GM21717 (cell line): ENCODE measurements around the gene CDH26.

Experiments used
- ATAC-seq: cut with Tn5 transposase; IDR thresholded peaks from one replicate; pipeline ENCODE4 v1.9.1; 2021; ENCODE audit warnings: mild to moderate bottlenecking, moderate library complexity; ENCODE audit not compliant: unreplicated experiment

The CDH26 gene

DNA sequence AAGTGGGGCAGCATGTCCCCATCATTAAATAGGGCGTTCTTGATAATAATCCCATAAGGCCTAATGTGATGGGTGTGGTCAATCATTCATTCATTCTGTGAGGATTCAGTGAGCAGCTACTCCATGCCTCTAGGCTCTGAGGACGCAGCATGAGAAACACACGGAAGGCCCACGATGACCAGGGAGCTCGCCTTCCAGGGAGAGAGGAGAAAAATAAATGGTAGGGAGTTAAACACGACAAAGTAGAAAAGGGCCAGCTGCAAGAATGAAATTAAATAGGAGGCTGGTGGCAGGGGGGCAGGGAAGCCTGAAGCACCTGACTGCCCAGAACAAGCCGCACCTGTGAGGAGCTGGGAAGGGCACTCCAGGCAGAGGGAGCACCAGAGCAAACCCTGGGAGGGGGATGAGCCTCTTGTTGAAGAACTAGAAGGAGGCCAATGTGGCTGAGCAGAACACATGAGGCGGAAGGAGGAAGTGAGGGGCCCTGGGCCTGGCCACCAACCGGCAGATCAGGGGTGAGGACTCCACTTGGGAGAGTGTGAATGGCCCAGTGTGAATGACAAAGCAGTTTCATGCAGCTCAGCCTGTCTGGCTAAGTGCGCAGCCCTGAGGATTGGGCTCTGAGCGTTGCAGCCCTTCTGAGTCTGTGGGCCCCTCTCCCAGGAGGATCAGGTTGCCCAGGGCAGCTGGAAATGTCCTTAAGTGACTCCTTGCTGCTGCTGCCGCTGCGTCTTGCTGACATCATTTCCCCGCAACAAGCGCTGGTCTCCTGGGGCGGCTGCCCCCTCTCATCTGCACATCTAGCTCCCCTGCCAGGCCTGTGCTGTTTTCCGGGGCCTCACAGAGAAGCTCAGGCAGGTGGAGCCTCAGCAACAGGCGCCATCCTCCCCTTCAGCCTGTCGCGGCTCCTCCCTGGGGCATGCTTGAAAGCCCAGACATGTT is 99.9 kb downstream of the CDH26 start:
- ATAC-seq: no peak

DNA sequence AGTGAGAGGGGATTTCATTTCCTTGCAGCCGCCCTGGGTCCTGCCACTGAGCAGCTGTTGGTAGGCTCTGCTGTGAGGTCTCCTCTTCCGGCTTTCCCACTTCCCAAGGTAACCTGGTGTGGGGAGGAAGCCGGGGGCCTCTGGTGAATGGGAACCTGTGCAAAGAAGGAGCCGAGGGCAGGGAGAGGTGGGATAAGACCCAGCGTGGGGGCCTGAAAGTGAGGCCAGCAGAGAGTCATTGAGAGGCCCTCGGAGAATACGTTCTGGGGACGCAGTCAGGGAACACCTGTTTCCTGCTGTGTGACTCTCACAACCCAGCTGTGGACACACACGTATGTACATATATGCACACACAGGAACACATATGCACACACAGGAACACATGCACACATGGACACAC is 100.7 kb downstream of the CDH26 start:
- ATAC-seq: no peak

DNA sequence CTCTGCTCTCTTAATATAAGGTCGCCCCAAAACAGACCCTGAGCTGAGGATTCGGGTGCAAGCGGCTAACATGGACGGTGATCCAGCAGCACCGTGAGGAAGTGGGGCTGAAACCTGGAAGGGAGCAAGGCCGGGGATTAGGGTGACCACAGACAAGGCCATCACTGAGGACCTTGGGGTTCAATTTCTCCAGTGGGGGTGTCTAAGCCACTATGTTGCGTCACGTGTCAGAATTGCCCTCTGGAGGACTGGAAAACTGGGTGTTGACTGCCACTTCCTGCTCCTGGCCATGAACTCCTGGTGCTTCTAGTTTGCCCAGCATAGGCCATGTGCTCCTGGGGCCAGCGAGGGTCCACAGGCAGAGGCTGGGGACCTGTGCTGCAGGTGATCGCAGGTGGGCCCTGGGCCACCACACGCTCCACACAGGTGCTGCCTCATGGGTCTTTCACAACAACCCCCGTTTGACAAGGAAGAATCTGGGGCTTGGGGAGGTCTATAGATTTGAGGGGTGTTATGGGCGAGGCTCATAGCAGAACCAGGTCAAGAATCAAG is 101.9 kb downstream of the CDH26 start:
- ATAC-seq: no peak

GRCh38 chr20:60060593-60060992 is 102.4 kb downstream of the CDH26 start:
- no peak for ATAC-seq

- no peak for ATAC-seq
Observed at GRCh38 chr20:60062431-60063047, 104.3 kb downstream of the CDH26 start.

DNA sequence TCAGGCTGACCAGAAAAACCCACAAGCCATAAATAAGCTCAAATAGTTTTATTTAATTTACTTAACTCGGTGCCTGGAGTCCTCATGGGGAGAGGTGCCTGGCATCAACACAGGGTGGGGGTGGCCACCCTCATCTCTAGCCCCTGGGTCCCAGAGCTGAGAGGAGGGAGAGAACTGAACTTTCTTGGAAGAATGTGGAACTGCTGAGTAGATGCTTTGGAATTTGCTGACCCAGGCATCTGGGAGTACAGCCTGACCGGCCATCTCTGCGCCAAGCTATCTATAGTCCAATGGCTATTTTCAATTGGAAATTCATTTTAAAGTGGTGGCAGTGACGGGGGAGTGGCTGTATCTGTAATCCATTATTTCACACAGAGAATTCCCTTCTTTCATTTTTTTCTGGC is 104.8 kb downstream of the CDH26 start:
- ATAC-seq: no peak

GRCh38 chr20:60063739-60064380 is 105.6 kb downstream of the CDH26 start:
- no peak for ATAC-seq
